MM.1S (cell line): ENCODE measurements around the gene CCDC154.
A peak's percentile ranks its signal among the peaks of the same experiment; 100 is the strongest.

ENCODE experiments used
- DNase-seq: peaks from one replicate; pipeline ENCODE4 v3.0.0-alpha.2; 2015
- H2AFZ ChIP-seq: fragments of 300-600 bp; sonication (generic); 2 replicates; pipeline ENCODE4 v1.6.0; 2016; ENCODE audit warnings: antibody characterized with exemption, low read length
- H3F3A ChIP-seq: fragments of 300-600 bp; sonication (generic); 2 replicates; pipeline ENCODE4 v1.6.1; 2016; ENCODE audit warnings: mild to moderate bottlenecking, antibody characterized with exemption, low read length, moderate library complexity, mixed read lengths; ENCODE audit not compliant: insufficient read depth
- H3K27ac ChIP-seq: fragments of 300-600 bp; sonication (generic); 2 replicates; pipeline ENCODE4 v1.5.1; 2016; ENCODE audit warnings: mild to moderate bottlenecking, low read length
- H3K27me3 ChIP-seq: fragments of 300-600 bp; sonication (generic); replicated peaks from 2 replicates; pipeline ENCODE4 v1.6.0; 2016; ENCODE audit warnings: low read length; ENCODE audit not compliant: insufficient read depth
- H3K36me3 ChIP-seq: fragments of 300-600 bp; sonication (generic); replicated peaks from 2 replicates; pipeline ENCODE4 v1.6.1; 2016; ENCODE audit warnings: mild to moderate bottlenecking, low read length, mixed read lengths; ENCODE audit not compliant: insufficient read depth
- H3K4me1 ChIP-seq: fragments of 300-600 bp; sonication (generic); 2 replicates; pipeline ENCODE4 v1.6.1; 2016; ENCODE audit warnings: low read length, mixed read lengths
- H3K4me2 ChIP-seq: fragments of 300-600 bp; sonication (generic); 2 replicates; pipeline ENCODE4 v1.6.0; 2016; ENCODE audit warnings: low read depth, low read length
- H3K4me3 ChIP-seq: fragments of 300-600 bp; sonication (generic); 2 replicates; pipeline ENCODE4 v1.5.1; 2016; ENCODE audit warnings: low read length, mixed read lengths
- H3K79me2 ChIP-seq: fragments of 300-600 bp; sonication (generic); 2 replicates; pipeline ENCODE4 v1.6.1; 2016; ENCODE audit warnings: mixed run types, low read length, mixed read lengths
- H3K9ac ChIP-seq: fragments of 300-600 bp; sonication (generic); 2 replicates; pipeline ENCODE4 v1.6.1; 2016; ENCODE audit warnings: low read length, mixed read lengths
- H3K9me2 ChIP-seq: fragments of 300-600 bp; sonication (generic); replicated peaks from 2 replicates; pipeline ENCODE4 v1.6.1; 2016; ENCODE audit warnings: mild to moderate bottlenecking, low read length, mixed read lengths; ENCODE audit not compliant: insufficient read depth
- H3K9me3 ChIP-seq: fragments of 300-600 bp; sonication (generic); replicated peaks from 2 replicates; pipeline ENCODE4 v1.6.1; 2016; ENCODE audit warnings: mild to moderate bottlenecking, low read length, mixed read lengths; ENCODE audit not compliant: insufficient read depth
- H4K20me1 ChIP-seq: fragments of 300-600 bp; sonication (generic); 2 replicates; pipeline ENCODE4 v1.6.1; 2016; ENCODE audit warnings: mild to moderate bottlenecking, low read length, moderate library complexity, mixed read lengths; ENCODE audit not compliant: insufficient read depth
- CTCF ChIP-seq: fragments of 300-600 bp; sonication (generic); IDR thresholded peaks from 2 replicates; pipeline ENCODE4 v1.5.1; 2016; ENCODE audit warnings: antibody characterized with exemption, low read length, mixed read lengths
- EZH2 ChIP-seq: fragments of 300-600 bp; sonication (generic); optimal IDR thresholded peaks from 2 replicates; pipeline ENCODE3; 2017; ENCODE audit warnings: low read depth, mild to moderate bottlenecking, antibody characterized with exemption, low read length, mixed read lengths
- EZH2phosphoT487 ChIP-seq: fragments of 300-600 bp; sonication (generic); IDR thresholded peaks from 2 replicates; pipeline ENCODE4 v1.6.1; 2018; ENCODE audit warnings: antibody characterized with exemption, low read length

CCDC154 gene

DNA sequence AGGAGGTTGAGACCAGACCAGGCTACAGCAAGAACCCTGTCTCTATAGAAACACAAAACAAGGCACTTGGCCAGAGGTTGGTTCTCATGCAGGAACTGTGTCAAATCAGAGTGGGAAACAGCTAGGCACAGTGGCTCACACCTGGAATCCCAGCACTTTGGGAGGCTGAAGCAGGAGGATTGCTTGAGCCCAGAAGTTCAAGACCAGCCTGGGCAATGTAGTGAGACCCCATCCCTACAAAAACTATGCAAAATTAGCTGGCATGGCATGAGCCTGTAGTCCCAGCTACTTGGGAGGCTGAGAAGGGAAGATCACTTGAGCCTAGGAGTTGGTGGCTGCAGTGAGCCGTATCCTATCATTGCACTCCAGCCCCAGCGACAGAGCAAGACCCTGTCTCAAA lies 31.5 kb downstream of the CCDC154 start:
- TF ChIP-seq EZH2: no peak
- no peak for TF ChIP-seq EZH2phosphoT487
- no peak for TF ChIP-seq CTCF
- H3K27me3 ChIP-seq: no peaks in the 10 kb centered on the region
- H3K9ac ChIP-seq: no peak overlapping the region
- no peak overlapping the region for H3K27ac ChIP-seq
- no peak overlapping the region for H3K4me2 ChIP-seq
- no peak overlapping the region for H2AFZ ChIP-seq
- H3K79me2 ChIP-seq: peaks cover 59% of the 10 kb centered on the region
- peaks cover under 1% of the 10 kb centered on the region; the same call in 1 of the 2 replicates for H4K20me1 ChIP-seq
- H3K4me3 ChIP-seq: no peak overlapping the region
- no peaks in the 10 kb centered on the region for H3K9me3 ChIP-seq
- no peak for DNase-seq
- no peaks in the 10 kb centered on the region for H3K36me3 ChIP-seq
- peaks cover 14% of the 10 kb centered on the region for H3F3A ChIP-seq
- 0 out of 2 replicates have a peak, but pooled peaks cover 2% of the 10 kb centered on the region for H3K4me1 ChIP-seq
- no peaks in the 10 kb centered on the region for H3K9me2 ChIP-seq

GRCh38 chr16:1408171-1408837 lies 36.1 kb downstream of the CCDC154 start:
- peaks cover 6% of the 10 kb centered on the region for H4K20me1 ChIP-seq
- no peak overlapping the region for H3K9ac ChIP-seq

GRCh38 chr16:1407753-1408152 lies 36.6 kb downstream of the CCDC154 start:
- Histone ChIP-seq H3K36me3 (0 out of 2 replicates have a peak, but pooled peaks cover 3% of the 10 kb centered on the region), H4K20me1 (peaks cover 6% of the 10 kb centered on the region), H3K9me3 (no peaks in the 10 kb centered on the region), H3K4me1 (0 out of 2 replicates have a peak, but pooled peaks cover 2% of the 10 kb centered on the region), H2AFZ (no peak overlapping the region), H3K27ac (no peak overlapping the region), H3K79me2 (peaks cover 89% of the 10 kb centered on the region), H3F3A (no peaks in the 10 kb centered on the region), H3K4me3 (no peak overlapping the region), H3K27me3 (no peaks in the 10 kb centered on the region), H3K9me2 (no peaks in the 10 kb centered on the region), H3K4me2 (peak overlapping the region; percentile 79; the same call in 1 of the 2 replicates), H3K9ac (no peak overlapping the region)
- no peak for TF ChIP-seq CTCF
- no peak for TF ChIP-seq EZH2
- TF ChIP-seq EZH2phosphoT487: no peak
- DNase-seq: no peak

More at GRCh38 chr16:1408171-1408837, 36.1 kb downstream of the CCDC154 start:
- H3F3A ChIP-seq: no peaks in the 10 kb centered on the region
- no peaks in the 10 kb centered on the region for H3K9me3 ChIP-seq
- DNase-seq: peak; percentile 78
- H3K79me2 ChIP-seq: peaks cover 88% of the 10 kb centered on the region
- TF ChIP-seq CTCF (no peak), EZH2phosphoT487 (no peak), EZH2 (no peak)
- no peaks in the 10 kb centered on the region for H3K9me2 ChIP-seq
- no peak overlapping the region for H3K27ac ChIP-seq
- H3K36me3 ChIP-seq: 0 out of 2 replicates have a peak, but pooled peaks cover 3% of the 10 kb centered on the region
- H3K27me3 ChIP-seq: no peaks in the 10 kb centered on the region
- H3K4me2 ChIP-seq: peak overlapping the region; percentile 79; the same call in 1 of the 2 replicates
- 0 out of 2 replicates have a peak, but pooled peaks cover 2% of the 10 kb centered on the region for H3K4me1 ChIP-seq
- H3K4me3 ChIP-seq: peak overlapping the region; percentile 53
- no peak overlapping the region for H2AFZ ChIP-seq
